Measurements from ENCODE around the gene RUNX2. TPM values are rescaled to one million over a fixed set of nuclear protein-coding genes. Genes with fewer than 3 reads are reported as not detected.

The RUNX2 gene
- total and polyA plus RNA-seq, 10 donors: 0.86 to 9.4 (median 6.6) TPM

- peaks cover 0 to 67% (median 56%) of the 10 kb centered on the region in 7 donors for H3K27me3 ChIP-seq (replicated peaks in 1 of 7)
- DNase-seq: peak; percentile 89
- WGBS, 5 donors: 11 to 16% (median 12%) methylated on average over 31 to 38 of the region's 38 CpGs
- peak overlapping the region; percentile 22 to 89 (median 82) for H3K27ac ChIP-seq
- H3K4me1 ChIP-seq: peaks cover 31 to 74% (median 51%) of the 10 kb centered on the region in 6 donors
- H3K9me3 ChIP-seq: no peaks in the 10 kb centered on the region
- TF ChIP-seq POLR2AphosphoS5 (IDR thresholded peaks at IDR 0.05) (no peak), POLR2A (IDR thresholded peaks at IDR 0.05) (no peak), CTCF (IDR thresholded peaks at IDR 0.05 in 8 of 11, conservative IDR thresholded peaks at IDR 0.05 in 3 of 11) (no peak)
- H3K4me3 ChIP-seq: peak overlapping the region; percentile 45 to 84 (median 62)
- H3K36me3 ChIP-seq: no peaks in the 10 kb centered on the region
- intact Hi-C loops (cut with DNase I; ENCODE audit: low total_unique reads): no loop called here
Measured at GRCh38 chr6:45423824-45424450, 95.8 kb downstream of the RUNX2 start.

GRCh38 chr6:45424451-45424861 lies 96.3 kb downstream of the RUNX2 start:
- intact Hi-C loops (cut with DNase I; ENCODE audit: low total_unique reads): no loop called here
- no peak for DNase-seq
- WGBS, 5 donors: 22 to 51% (median 32%) methylated on average over 6 of the region's 6 CpGs
- Histone ChIP-seq H3K4me3 (peak overlapping the region in 6 of 8 donors; percentile 51 to 84 (median 64)), H3K27ac (peak overlapping the region in 7 of 8 donors; percentile 68 to 89 (median 85)), H3K36me3 (no peaks in the 10 kb centered on the region), H3K4me1 (peaks cover 31 to 69% (median 48%) of the 10 kb centered on the region in 6 donors), H3K27me3 (replicated peaks in 1 of 7) (peaks cover 0 to 62% (median 50%) of the 10 kb centered on the region in 7 donors), H3K9me3 (no peaks in the 10 kb centered on the region)
- TF ChIP-seq POLR2A (IDR thresholded peaks at IDR 0.05) (no peak), POLR2AphosphoS5 (IDR thresholded peaks at IDR 0.05) (no peak), CTCF (IDR thresholded peaks at IDR 0.05 in 8 of 11, conservative IDR thresholded peaks at IDR 0.05 in 3 of 11) (no peak)

- intact Hi-C loops (cut with DNase I; ENCODE audit: low total_unique reads): no loop called here
- H3K36me3 ChIP-seq: no peaks in the 10 kb centered on the region
- peaks cover 0 to 44% (median 34%) of the 10 kb centered on the region in 7 donors for H3K27me3 ChIP-seq (replicated peaks in 1 of 7)
- H3K4me3 ChIP-seq: no peak overlapping the region
- peak overlapping the region in 1 of 8 donors; percentile 6 for H3K27ac ChIP-seq
- 67 to 77% (median 72%) methylated on average over 4 of the region's 4 CpGs for WGBS, 5 donors
- no peak for TF ChIP-seq CTCF (IDR thresholded peaks at IDR 0.05 in 8 of 11, conservative IDR thresholded peaks at IDR 0.05 in 3 of 11)
- TF ChIP-seq POLR2AphosphoS5 (IDR thresholded peaks at IDR 0.05): no peak
- no peak for TF ChIP-seq POLR2A (IDR thresholded peaks at IDR 0.05)
- no peaks in the 10 kb centered on the region for H3K9me3 ChIP-seq
- peaks cover 18 to 51% (median 30%) of the 10 kb centered on the region in 6 donors for H3K4me1 ChIP-seq
- DNase-seq: no peak
Measured at GRCh38 chr6:45426251-45426650, 98.1 kb downstream of the RUNX2 start.

- intact Hi-C loops (cut with DNase I; ENCODE audit: low total_unique reads): no loop called here
- Histone ChIP-seq H3K27me3 (replicated peaks in 1 of 7) (peaks cover 0 to 29% (median 21%) of the 10 kb centered on the region in 7 donors), H3K9me3 (no peaks in the 10 kb centered on the region), H3K36me3 (no peaks in the 10 kb centered on the region), H3K27ac (peak overlapping the region in 1 of 8 donors; percentile 3), H3K4me3 (no peak overlapping the region), H3K4me1 (peaks cover 13 to 44% (median 22%) of the 10 kb centered on the region in 6 donors)
- no peak for DNase-seq
- WGBS, 5 donors: 36 to 57% (median 47%) methylated on average over 2 of the region's 2 CpGs
- no peak for TF ChIP-seq CTCF (IDR thresholded peaks at IDR 0.05 in 8 of 11, conservative IDR thresholded peaks at IDR 0.05 in 3 of 11)
- TF ChIP-seq POLR2AphosphoS5 (IDR thresholded peaks at IDR 0.05): no peak
- TF ChIP-seq POLR2A (IDR thresholded peaks at IDR 0.05): no peak
Measured at GRCh38 chr6:45427726-45428125, 99.6 kb downstream of the RUNX2 start.

Data from spleen (tissue), 11 donors.